Stimulated activated CD8-positive, alpha-beta memory T cell treated with anti-CD3 and anti-CD28 coated beads, Interleukin-4, amount 100 ng/mL, for 1 hour (primary cell): ENCODE results near the gene SLC9C1.

Experiments used
- DNase-seq, 2 donors: peaks; one replicate each; pipeline ENCODE4 v3.0.0-alpha.2; 2020; ENCODE audit warnings: low read depth in 2 of 2, low spot score in 1 of 2

The SLC9C1 gene

GRCh38 chr3:112307557-112307956 lies 13.5 kb upstream of the SLC9C1 start:
- no peak for DNase-seq

- DNase-seq: no peak
Measured at GRCh38 chr3:112306825-112307224, 12.8 kb upstream of the SLC9C1 start.

- DNase-seq: no peak
Measured at GRCh38 chr3:112304611-112305010, 10.6 kb upstream of the SLC9C1 start.

- no peak for DNase-seq
Measured at GRCh38 chr3:112303764-112304325, 9.8 kb upstream of the SLC9C1 start.

GRCh38 chr3:112302881-112303763 lies 9.1 kb upstream of the SLC9C1 start:
- DNase-seq: no peak

- DNase-seq: no peak
Measured at GRCh38 chr3:112302150-112302830, 8.3 kb upstream of the SLC9C1 start.

GRCh38 chr3:112298781-112299180 lies 4.8 kb upstream of the SLC9C1 start:
- no peak for DNase-seq

GRCh38 chr3:112297714-112298113 lies 3.7 kb upstream of the SLC9C1 start:
- no peak for DNase-seq

- DNase-seq: no peak
Measured at GRCh38 chr3:112289011-112289410, 5.0 kb downstream of the SLC9C1 start.

- no peak for DNase-seq
Measured at GRCh38 chr3:112280266-112280665, 13.8 kb downstream of the SLC9C1 start.

GRCh38 chr3:112273536-112273935 lies 20.5 kb downstream of the SLC9C1 start:
- DNase-seq: no peak

GRCh38 chr3:112261742-112262141 lies 32.3 kb downstream of the SLC9C1 start:
- no peak for DNase-seq

- no peak for DNase-seq
Measured at GRCh38 chr3:112260563-112260962, 33.5 kb downstream of the SLC9C1 start.

GRCh38 chr3:112253301-112253971 lies 40.6 kb downstream of the SLC9C1 start:
- no peak for DNase-seq

GRCh38 chr3:112247900-112248299 lies 46.1 kb downstream of the SLC9C1 start:
- DNase-seq: no peak

- DNase-seq: no peak
Measured at GRCh38 chr3:112247350-112247749, 46.7 kb downstream of the SLC9C1 start.

- DNase-seq: no peak
Measured at GRCh38 chr3:112233083-112233482, 60.9 kb downstream of the SLC9C1 start.

GRCh38 chr3:112231727-112232126 lies 62.3 kb downstream of the SLC9C1 start:
- no peak for DNase-seq

- DNase-seq: no peak
Measured at GRCh38 chr3:112230033-112230432, 64.0 kb downstream of the SLC9C1 start.

GRCh38 chr3:112228786-112229185 lies 65.2 kb downstream of the SLC9C1 start:
- no peak for DNase-seq

GRCh38 chr3:112200317-112200666 lies 93.7 kb downstream of the SLC9C1 start:
- DNase-seq: no peak
